Fibroblast of skin of abdomen (primary cell): Measurements from ENCODE around the gene CHI3L1.

Experiments used
- DNase-seq: peaks from one replicate; pipeline ENCODE4 v3.0.0-alpha.2; 2013

CHI3L1 gene

DNA sequence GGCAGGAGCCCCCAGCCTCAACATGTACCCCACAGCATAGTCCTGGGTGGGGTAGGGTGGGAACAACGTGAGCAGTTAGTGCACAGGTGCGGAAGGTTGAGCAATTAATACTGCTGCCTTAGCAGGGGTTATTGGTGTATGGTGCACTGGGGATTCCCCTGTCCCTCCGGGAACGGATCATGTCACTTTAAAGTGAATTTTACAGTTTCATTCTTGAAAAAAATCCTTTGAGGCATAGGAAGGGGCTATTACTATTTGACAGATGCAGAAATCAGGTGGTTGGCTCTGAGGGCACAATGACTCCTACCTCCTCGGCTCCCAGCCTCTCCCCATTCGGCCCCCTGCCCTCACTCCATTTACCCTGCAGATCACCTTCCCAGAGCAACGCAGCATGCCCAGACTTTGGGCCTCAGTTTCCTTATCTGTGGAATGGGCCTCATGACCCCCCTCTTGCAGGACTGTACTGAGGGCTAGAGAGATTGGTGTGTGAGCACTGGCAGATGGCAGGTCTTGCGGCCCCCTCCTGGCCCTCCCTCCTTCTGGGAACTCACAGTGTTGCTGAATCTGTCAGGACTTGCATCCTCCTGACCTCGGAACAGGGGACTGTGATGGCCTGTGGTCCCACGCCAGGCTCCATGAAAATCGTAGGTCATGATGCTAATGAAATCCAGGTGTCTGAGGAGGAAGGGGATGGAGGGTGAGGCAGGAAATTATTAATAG, 5.7 kb downstream of the CHI3L1 start:
- no peak for DNase-seq

DNA sequence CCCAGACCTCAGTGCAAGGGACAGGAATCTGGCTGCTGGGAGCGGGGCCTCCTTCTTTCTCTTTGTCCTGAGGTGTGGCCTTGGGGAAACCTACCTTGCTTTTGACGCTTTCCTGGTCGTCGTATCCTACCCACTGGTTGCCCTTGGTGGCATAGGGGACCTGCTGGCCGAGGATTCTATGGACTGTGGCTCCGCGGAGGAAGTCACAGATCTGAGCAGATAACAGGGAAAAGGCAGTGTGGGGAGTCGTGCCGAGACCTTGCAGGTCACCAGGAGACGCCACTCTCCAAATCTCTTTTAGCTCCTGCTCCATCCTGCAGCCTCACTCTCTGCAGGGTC, 6.9 kb downstream of the CHI3L1 start:
- no peak for DNase-seq

DNA sequence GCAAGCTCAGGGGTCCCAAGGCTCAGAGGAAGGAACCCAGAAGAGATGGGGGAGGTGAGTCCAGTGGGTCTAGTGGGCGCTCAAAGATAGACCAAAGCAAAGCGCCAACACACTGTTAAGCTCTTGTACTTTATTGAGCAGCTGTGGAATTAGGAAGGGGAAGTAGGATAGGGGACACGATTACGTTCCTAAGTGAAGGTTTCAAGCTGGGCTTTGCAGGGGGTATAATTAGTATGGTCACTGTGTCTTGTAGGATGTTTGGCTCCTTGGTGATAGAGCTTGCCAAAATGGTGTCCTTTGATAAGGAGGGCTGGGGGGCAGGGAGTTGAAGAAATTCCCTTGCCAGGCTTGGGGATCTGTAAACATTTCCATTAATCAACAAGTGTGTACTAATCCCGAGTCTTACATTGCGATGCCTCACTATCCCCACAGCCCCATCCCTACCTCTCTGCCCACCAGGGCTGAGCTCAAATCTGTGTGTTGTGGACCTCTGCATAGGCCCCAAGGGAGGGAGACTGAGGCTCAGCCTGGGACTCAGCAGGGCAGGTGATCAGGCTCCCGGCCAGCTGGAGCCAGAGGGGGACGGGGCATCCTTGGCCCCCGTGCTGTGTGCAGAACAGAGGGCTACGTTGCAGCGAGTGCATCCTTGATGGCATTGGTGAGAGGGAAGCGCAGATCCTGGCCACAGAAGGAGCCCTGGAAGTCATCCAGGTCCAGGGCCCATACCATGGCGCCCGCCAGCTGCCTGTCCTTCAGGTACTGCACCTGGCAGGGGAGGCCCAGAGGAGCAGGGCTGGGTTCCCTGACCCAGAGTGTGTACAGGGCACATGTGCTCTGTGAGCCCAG, 7.5 kb downstream of the CHI3L1 start:
- DNase-seq = no peak

DNA sequence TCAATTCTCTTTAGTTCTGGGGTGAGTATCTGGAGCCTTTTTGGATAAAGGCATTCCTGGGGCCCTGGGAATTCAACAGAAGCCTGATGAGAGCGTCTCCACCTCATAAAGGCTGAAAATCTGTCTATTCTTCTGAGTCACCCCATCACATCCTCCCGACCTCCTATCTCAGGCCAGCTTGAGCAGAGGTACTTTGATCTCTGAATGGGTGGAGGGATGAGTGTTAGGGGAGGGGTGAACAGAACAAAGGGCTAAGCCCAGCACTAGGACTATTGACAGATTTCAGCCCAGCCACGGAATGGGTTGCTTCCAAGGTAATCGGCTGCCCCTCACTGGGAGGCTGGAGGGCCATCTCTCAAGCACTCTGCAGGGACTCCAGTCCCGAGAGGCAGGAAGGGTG, 8.4 kb downstream of the CHI3L1 start:
- DNase-seq = peak; percentile 23

DNA sequence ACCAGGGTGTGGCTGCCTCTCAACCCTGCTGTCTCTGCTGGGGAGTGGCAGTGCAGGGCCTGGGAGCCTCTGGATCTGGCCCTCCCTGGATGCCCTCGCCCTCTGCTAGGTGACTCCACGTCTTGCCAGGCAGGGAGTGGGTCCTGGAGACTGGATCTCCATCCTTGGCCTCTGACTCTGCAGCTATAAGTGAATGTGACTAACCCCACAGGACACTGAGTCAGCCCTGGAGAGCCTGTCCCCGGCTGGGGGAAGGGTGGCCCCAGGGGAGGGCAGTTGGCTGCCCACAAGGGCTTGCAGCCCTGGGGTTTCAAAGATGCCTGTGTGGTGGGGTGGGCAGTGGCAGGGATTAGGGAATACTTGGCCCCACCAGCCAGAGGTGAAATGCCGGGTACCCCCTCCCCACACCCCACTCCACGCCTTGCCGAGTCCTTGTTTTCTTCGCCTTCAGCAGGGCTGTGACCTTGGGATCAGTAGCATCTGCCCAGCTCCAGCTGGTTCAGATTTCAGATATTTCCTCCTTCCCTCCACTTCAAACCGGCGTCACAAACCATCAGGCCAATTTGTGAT, 8.9 kb downstream of the CHI3L1 start:
- no peak for DNase-seq

DNA sequence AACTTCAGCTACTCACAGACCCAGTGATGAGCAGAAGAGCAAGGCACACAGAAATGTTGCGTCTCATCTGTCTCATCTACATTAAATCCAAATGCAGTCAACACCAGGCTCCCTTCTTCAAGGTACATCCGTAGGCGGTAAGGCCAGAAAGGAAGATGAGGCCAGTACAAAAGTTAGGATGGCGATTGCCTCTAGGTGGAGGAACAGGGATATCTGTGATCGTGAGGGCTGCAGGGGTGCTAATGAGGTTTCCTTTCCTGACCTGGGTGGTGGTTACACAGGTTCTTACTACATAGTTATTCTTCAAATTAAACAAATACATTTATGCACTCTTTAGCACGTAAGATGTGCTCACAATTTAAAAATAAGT, 9.5 kb downstream of the CHI3L1 start:
- no peak for DNase-seq

DNA sequence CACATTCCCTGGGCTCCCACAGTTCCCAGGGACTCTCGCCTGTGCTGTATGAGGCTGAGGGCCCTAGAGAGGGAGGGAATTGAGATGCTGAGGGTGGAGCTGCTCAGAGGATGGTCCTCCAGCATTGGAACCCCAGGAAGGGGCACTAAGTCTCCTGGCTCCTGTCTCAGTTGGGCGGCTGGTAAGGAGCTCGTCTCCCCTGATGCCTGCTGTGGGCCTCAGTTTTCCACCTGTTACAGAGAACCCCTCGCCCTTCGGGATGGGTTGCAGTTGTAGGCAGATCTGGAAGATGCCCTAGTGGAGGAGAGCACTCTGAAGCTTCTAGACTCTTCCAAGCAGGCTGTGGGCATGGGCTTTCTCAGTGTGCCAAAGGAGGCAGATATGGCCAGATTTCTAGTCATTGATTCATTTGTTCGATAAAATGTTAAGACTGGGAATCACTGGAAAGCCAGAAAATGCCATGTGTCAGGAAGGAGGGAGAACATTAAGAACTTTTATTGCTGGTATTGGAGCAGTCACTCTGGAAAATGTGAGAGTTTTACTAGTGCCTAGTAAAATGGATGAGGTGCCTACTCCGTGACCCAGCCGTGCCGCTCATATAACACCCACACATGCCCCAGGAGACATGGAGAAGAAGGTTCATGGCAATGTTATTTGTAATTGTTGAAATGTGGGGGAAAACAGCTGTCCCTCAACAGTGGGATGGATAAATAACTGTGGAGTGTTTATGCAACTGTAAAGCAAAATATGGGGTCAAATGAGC, 10.1 kb downstream of the CHI3L1 start:
- no peak for DNase-seq

DNA sequence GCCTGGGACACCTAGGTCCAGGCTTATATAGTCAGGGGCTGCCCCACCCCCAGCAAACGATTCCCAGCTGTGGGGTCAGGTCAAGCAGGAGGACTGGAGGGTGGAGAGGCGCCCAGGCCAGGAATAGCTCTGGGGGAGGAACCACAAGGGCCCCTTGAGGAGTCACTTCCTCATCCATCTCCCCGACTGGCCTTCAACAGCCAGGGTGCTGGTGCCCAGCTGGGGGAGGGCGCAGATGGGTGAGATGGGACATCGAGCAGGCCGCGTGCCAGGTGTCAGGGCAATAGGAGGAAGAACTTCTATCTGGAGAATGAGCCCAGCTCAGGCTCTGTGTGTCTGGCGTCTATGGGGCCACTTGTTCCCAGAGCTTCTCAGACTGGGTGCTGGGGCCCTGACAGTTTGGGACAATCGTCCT, 10.7 kb downstream of the CHI3L1 start:
- no peak for DNase-seq

DNA sequence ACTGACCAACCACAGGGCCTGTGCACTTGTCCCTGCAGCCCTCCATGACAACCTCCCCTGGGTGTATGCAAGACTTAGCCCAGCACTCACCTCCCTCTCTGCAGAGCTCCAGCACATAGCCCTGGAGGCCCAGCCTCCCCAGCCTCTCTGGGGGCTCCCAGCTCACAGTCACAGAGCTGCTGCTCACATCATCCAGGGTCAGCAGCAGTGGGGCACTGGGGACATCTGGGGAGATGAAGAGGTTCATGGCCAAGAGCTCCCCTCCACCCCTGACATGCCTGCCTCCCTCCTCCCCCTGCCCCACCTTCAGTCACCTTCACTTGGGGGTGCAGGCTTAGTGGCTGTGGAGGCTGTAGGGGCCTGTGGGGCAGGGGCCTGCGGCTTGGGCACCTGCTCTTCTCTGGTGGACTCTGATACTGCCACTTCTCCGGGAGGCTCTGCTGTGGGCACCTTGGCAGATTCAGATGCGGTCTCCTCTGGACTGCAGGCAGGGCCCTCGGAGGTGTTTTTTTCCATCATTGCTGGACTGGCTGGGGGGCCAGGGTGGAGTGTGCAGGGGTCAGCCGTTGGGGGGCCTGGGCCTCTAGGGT, 11.2 kb downstream of the CHI3L1 start, which contains the start of gene MYBPH:
Gene MYBPH, minus strand, starts transcription at position 590 of the 590 bp plus-strand sequence. Its CDS starts 71 bp downstream, at position 519.
- no peak for DNase-seq

DNA sequence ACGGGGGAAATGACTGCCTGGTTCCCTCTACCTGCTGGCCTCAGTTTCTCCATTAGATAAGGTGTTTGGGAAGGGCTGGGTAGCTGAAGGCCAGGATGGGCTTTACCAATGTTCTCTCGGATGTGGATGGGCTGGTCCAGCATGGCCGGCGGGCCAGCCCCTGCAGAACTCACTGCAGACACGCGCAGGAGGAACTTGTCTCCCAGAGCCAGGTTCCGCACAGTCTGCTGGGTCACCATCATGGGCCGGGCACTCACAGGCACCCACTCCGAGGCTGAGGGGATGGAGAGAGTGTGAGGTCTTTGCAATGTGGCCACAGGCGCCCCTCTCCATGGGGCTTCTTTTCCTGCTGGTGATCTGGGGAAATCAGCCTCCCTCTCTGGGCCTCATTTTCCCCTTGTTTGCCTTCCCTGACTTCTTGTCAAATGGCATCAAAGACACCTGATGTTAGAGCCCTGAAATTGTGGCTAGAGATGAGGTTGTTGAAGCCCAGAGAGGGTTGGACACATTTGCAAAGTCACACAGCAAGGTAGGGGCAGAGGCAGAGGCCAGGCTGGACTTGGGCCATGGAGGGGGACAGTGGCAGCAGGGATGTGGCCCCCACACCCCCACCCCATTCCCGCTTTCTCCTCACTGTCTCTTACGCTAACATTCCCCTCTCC, 12.0 kb downstream of the CHI3L1 start:
- no peak for DNase-seq

DNA sequence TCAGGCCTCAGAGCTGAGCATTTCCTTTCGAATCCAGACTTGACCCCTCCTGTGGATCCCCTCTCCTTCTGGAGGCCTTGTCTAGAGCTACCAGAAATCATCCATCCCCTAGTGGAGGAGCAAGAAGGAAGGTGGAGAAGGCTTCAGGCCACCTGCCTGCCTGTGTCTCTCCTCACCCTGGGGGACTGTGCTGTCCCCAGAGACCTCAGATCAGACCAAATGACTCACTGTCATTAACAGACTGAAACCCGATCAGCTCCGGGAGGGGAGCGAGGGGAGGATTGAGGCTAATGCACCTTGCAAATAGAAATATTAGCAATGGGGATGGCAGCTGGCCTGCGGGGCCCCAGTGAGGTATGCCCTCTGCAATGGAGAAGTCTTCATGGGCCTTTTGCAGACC, 12.9 kb downstream of the CHI3L1 start:
- no peak for DNase-seq

DNA sequence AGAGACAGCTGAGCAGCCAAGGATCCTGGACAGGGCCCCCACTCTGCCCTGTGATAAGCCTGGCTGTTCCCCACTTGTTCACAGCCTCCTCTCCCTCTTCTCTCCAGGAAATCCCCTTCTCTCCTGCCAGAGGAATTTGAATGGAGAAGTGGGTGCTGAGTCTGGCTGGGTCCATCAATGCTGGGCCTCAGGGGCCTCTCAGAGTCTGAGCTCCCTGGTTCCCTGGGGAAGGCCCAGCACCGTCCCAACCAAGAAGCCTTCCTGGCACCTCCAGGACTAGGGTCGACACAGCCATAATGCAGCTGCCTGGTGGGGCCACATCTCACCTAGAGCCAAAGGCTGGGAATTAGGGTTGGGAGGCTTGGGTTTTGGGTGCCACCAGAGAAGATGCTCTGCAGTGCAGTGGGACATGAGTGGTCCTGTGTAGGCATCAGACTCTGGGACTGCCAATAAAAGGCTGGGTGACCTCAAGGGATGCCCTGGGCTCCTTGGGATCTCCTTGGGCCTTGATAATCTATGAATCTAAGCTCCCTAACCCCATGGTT, 13.4 kb downstream of the CHI3L1 start:
- no peak for DNase-seq

DNA sequence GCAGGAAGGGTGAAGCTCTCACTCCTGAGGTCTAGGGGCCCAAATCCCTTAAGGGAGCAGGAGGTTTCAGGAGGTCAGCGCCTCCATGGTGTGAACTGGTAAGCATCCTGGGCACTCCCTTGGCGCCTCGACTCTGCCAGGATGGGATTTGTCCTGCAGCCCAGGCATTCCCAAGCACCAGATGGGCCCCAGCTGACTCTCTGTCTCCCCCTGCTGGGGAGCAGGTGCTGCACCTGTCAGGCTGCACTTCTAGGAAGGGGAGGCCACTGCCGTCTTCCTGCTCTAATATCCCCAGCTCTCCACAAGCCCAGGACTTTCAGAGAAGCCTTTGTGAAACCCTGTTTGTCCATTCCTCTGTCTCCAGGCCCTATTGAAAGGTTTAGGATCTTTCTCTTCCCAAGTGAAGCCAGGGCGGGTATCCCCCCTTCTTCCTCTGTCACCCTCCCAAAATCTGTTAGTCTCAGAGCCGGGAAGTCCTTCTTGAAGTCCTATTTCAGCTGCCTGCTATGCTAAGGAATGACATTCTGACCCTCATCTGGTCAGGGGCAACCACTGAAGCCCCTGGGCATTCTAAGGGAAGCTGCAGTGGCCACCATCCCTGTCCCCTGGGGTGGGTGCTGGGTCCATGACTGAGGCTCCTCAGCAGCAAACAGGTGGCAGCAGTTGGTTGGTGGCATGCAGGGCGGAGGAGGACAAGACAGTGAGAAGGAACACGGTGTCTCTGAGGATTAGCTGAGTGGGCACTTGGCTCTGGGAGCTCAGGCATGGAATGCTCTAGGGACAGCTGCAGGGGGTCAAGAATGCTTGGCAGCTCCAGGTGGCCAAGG, 14.1 kb downstream of the CHI3L1 start:
- DNase-seq = peak; percentile 44

DNA sequence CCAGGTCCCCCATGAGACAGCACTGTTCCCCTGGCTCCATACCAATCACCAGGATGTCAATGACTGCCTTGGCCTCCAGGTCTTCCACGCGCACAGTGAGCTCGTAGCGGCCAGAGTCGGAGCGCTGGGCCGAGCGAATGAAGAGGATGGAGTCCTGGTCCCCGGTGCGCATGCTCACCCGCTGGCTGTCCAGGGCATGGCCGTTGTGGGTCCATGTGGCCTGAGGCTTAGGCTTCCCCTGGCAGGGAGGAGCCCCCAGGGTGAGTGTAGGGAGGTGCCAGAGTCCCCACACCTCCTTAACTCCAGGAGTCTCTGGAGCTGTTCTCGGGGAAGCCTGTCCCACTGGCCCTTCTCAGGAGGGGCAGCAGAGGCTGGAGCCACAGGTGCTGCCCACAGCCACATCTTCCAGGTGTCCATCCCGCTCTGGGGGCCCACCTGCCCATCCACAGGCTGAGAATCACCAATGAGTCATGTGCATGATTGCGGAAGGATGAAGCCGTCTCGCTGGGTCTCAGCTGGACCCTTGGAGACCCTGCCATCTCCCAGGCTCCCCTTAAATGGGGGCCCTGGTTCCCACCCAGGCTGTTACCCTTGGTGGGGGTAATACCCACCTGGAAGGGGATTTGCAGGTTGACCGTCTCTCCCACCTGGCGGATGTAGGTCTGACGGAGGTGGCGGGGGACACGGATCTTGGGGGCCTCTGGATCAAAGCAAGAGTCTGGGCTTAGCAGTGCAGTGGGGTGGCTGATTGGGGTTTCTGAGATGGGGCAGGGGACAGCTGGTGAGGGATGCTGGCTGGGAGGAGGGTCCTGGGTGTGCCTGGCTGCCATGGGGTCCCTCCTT, 14.9 kb downstream of the CHI3L1 start:
- no peak for DNase-seq

DNA sequence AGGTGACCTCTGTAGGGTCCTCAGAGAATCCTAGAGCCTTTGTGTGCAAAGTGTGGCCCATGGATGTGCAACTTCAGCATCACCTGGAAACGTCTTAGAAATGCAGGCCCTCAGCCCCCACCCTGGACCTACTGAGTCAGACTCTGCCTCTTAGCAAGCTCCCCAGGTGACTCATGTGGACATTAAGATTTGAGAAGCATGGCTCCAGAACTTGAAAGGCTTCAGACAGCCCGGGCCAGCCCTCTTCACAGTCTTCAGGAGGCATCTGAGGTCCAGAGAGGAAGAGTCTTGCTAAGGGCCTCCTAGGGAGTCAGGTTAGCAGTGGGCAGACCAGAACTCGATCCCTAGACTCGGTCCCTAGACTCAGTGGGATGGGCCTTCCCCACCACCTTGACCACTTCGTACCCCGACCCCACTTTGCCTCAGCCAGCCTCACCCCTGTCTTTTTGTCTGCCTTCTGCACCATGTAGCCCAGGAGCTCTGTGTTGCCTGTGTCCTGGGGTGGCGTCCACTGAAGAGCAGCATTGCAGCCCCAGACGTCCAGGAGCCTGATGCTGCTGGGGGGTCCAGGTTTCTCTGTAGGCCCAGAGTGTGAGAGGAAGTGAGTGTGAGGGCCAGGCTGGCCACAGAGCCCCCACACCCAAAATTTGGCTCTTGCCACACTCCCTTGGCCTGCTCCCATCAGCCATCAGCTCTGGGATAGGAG, 15.7 kb downstream of the CHI3L1 start:
- no peak for DNase-seq

DNA sequence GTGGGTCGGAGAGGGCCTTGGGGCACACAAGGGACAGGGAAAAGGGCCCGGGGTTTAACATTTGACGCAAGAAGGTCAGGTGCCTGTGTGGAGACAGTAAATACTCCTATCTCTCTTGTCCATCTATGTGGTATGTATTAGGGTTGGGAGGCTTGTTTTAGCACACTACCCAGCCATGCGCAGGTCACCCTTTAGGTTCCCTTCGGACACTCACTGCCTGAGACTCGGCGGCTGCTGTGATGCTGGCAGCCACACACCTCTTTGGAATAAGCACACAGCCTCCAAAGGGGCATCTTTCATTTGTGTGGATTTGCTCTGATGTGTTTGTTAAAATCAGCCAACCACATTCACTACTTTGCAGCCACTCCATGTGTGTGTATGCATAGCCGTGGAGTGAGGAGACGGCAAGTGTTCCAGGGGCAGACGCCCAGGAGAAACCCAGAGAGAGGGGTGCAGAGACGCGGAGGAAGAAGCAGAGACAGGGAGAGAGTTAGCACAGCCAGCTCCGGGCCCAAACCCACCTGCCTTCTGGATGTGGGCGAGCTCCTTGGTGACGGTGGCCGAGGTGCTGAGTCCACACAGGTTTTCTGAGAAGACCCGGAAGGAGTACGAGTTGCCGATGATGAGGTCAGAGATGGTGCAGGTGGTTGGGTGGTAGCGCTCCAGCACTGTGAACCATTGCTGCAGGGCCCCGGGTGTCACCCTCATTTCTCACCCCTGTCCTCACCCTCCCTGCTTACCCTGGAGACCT, 16.6 kb downstream of the CHI3L1 start:
- no peak for DNase-seq

DNA sequence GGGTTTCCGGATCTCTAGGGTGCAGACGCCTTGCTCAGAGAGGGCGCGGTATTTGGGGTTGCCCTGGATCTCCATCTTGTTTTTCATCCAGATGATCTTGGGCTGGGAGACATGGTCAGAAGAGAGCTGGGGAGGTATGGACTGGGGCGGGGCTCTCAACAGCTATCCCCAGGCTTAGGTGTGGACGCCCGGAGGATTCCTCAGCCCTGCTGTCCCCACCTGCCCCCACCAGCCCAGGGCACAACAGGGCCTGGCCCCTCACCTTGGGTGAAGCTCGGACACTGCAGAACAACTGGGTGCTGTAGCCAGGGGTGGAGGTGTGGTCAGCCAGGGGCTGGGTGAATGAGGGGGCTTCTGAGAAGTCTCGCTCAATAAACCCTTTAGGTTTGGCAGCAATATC, 17.5 kb downstream of the CHI3L1 start:
- no peak for DNase-seq

DNA sequence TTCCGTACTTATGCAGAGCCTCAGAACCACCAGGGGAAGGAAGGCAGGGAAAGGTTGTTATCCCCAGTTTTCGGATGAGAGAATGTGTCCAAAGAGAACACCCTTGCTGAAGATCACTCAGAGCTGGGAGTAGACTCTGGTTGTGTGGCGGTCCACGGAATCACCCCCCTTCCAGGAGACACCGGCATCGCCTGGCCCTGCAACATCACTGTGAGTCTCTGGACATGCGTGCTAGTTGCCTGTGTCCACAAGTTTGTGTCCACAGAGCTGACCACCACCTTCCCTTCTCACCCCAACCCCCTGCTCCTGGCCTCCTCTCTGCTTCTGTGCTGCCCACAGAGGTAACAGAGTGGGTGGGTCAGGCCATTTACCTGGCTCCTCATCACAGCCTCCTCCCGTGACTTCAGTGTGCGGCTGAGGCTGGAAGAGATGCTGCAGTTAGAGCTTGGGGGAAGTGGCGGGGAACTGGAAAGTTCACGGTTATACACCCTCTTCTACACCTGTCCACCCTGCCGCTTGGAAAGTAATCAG, 18.2 kb downstream of the CHI3L1 start:
- DNase-seq = no peak
